AG10803 (cell line): Measurements from ENCODE around the gene CADPS2.
"Not testable (repeated sequence)": the region's sequence is repeated elsewhere in the genome, so short reads cannot be mapped to it uniquely, and the experiment has no call there.

Source experiments
- DNase-seq: peaks from one replicate; pipeline ENCODE4 v3.0.0; 2010; ENCODE audit warnings: low read depth
- H3K4me3 ChIP-seq: 2 replicates; pipeline ENCODE4 v1.5.1; 2011; ENCODE audit warnings: mild to moderate bottlenecking, low read length, control low read depth
- TF ChIP-seq, protein P1 (sequence below): conservative IDR thresholded peaks from 2 replicates; pipeline ENCODE4 v1.5.1; 2011; ENCODE audit warnings: mild to moderate bottlenecking, low read length, control low read depth, inconsistent platforms

Gene CADPS2

DNA sequence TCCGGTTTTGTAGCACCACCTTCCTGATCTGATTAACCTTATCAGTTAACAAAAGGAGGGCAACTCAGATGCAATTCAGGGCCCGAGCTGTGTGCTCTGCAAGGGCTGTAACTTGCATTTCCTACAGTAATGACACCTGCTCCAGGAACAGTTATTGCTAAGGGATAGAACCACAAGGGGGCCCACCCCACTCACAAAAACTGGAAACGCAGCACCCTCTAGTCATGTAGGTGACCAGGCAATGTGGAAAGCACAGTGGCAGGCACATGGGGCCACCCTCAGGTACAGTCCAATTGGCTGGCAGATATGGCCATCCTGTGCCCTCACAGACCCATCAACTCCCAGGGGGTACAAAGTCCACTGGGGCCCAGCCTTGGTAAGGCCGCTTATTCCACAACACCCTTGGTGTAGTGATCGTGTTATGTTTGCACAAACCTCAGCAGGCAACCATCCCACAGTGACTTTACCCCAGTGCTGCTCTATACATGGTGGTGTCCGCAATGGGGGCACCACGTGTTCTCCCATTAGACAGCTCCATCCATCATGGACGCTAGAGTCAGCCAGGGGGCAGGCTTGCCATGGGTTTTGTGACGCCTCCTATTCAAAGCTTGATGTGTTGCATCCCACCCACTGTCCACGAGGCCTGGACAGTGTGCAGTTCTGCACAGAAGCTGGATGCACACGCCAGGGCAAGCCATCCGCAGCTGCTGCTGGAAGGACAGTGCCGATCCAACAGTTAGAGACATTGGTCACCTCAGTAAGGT is 196.7 kb downstream of the CADPS2 start:
- TF ChIP-seq, protein P1, sequence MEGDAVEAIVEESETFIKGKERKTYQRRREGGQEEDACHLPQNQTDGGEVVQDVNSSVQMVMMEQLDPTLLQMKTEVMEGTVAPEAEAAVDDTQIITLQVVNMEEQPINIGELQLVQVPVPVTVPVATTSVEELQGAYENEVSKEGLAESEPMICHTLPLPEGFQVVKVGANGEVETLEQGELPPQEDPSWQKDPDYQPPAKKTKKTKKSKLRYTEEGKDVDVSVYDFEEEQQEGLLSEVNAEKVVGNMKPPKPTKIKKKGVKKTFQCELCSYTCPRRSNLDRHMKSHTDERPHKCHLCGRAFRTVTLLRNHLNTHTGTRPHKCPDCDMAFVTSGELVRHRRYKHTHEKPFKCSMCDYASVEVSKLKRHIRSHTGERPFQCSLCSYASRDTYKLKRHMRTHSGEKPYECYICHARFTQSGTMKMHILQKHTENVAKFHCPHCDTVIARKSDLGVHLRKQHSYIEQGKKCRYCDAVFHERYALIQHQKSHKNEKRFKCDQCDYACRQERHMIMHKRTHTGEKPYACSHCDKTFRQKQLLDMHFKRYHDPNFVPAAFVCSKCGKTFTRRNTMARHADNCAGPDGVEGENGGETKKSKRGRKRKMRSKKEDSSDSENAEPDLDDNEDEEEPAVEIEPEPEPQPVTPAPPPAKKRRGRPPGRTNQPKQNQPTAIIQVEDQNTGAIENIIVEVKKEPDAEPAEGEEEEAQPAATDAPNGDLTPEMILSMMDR, result no peak
- no peak for DNase-seq
- no peak overlapping the region for H3K4me3 ChIP-seq

DNA sequence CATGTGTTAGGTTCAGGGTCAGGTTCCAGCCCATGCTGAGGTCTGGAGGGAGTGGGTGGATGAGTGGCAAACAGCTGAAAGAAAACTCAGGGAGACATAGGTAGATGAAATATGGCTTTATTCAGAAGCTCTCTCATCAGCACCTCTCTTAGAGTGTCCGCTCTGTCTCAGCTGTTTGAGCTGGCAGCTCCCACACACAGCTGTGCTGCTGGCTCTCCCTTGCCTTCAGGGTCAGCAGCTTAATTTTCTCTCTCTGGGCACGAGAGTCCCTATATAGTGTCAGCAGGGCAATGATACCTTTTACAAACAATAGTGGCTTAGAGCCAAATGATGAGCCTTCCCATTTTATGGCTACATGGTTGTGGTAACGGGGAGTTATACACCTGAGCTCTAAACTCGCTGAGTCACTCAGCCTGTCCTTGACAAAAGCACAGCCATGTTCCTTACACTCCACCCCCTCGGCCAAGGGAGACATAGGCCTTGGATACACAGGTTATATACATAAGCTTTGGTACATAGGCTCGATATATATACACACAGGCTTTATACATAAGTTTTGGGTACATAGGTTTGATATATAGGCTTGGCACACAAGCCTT is 197.8 kb downstream of the CADPS2 start:
- TF ChIP-seq, protein P1, result no peak
- DNase-seq, result no peak

DNA sequence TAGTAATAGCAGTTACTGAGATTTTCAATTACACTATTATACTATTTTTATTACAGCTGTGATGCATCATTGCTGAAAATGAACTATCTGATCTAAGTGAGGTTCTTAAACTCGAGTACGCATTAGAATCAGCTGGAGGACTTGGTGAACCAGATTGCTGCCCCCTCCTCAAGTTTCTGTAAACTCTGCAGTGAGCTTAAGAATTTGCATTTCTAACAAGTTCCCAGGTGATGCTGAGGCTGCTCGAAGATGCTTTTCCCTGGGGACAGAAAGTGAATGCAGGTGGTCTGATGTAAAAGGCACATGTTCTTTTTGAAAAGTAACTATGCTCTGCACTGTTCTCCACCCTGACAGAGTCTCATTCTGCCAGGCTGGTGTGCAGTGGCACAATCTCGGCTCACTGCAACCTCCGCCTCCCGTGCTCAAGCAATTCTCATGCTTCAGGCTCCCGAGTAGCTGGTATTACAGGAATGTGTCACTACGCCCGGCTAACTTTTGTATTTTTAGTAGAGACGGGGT is 199.8 kb downstream of the CADPS2 start:
- TF ChIP-seq, protein P1, result no peak
- no peak overlapping the region for H3K4me3 ChIP-seq
- DNase-seq, result no peak

More for the DNA sequence above, 197.8 kb downstream of the CADPS2 start:
- no peak overlapping the region for H3K4me3 ChIP-seq

DNA sequence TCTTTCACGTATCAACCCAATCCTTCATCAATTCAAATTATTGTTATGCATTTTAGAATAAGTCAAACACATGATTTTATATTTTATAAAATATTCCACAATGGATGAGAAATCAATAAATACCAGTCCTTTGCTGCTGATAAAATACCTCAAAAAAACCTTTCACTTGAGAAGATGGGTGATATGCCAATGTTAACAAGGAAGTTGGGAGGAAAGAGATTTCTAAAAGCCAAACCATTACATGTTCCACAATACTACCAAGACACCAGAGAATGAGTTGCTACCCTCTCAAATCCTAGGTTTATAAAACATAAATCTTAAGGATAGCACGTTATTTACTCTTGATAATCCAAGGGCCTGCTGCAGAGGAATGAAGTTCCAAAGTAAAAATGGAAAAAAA is 201.8 kb downstream of the CADPS2 start:
- no peak overlapping the region for H3K4me3 ChIP-seq
- TF ChIP-seq, protein P1, result no peak
- no peak for DNase-seq

DNA sequence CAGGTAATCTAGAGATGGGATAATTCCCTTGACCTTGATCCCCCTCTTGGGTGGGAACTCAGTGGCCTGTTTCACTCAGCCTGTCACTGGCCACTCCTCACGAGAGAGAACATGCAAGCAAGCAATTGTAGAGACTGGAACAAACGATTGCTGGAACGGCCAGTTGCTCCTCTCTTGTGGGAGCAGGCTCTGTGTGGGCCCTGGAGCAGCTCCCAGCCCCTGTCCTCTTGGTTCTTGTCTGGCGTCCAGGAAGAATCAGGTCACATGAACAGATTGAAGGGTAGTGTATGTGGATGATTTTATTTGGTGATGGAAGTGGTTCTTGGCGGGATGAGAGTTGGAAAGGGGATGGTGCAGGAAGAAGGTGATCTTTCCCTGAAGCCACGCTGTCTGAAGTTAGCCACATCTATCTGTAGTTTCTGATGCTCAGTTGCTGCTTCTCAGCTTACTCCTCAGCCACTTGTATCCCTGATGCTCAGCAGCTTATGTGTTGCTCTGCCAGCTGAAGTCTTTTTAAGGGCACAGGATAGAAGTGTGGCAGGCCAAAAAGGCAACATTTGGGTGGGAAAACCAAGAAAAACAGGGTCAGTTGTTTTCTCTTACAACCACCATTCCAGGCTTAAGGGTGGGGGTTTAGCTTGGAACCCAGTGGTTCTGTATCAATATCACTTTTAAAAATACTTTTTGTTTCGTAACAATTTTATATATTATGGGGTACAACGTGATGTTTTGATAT is 203.3 kb downstream of the CADPS2 start:
- TF ChIP-seq, protein P1, result no peak
- no peak for DNase-seq
- H3K4me3 ChIP-seq, result no peak overlapping the region

DNA sequence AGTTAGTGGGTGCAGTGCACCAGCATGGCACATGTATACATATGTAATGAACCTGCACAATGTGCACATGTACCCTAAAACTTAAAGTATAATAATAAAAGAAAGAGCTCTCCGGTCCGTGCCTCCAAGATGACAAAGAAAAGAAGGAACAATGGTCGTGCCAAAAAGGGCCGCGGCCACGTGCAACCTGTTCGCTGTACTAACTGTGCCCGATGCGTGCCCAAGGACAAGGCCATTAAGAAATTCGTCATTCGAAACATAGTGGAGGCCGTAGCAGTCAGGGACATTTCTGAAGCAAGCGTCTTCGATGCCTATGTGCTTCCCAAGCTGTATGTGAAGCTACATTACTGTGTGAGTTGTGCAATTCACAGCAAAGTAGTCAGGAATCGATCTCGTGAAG is 205.1 kb downstream of the CADPS2 start:
- H3K4me3 ChIP-seq, DNase-seq: not testable (repeated sequence)

DNA sequence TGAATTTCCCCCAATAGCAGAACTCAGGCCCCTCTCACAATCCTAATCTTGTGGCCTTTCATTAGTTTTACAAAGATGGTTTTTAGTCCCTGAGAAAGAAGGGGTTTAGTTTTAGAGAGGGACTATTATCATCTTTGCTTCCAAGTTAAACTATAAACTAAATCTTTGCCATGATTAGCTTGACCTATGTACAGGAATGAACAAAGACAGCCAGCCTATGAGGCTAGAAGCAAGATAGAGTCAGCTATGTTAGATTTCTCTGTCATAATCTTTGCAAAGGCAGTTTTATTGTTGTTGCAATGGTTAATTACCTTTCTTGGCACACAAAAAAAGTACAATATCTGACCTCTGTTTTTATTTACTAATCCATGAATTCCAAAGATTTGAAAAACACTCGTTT is 206.4 kb downstream of the CADPS2 start:
- TF ChIP-seq, protein P1, result no peak

DNA sequence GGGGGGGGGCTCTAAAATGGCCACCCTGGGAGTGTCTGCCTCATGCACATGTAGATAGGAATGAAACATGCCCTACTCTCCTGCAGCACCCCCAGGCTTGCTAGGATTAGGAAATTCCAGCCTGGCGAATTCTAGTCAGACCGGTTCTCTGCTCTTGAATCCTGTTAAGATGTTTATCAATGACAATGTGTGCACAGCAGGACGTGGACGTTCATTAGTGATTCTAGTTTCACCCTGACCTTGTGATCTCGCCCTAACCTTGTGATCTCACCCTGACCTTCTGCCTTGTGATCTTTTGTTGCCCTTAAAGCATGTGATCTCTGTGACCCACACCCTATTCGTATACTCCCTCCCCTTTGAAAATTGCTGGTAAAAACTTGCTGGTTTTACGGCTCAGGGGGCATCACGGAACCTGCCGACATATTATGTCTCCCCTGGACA is 207.0 kb downstream of the CADPS2 start:
- not testable (repeated sequence) for DNase-seq, H3K4me3 ChIP-seq

More for the DNA sequence above, 206.4 kb downstream of the CADPS2 start:
- H3K4me3 ChIP-seq, result no peak overlapping the region
- no peak for DNase-seq
